Mucosa of stomach (tissue), 1 donor: ENCODE data around the gene SERPINB10.

Experiments used
- H3K27me3 ChIP-seq: one replicate; pipeline ENCODE4 v1.7.0; 2013; ENCODE audit warnings: mild to moderate bottlenecking, low read length; ENCODE audit not compliant: control insufficient read depth, insufficient read depth
- H3K36me3 ChIP-seq: one replicate; pipeline ENCODE4 v1.7.0; 2013; ENCODE audit warnings: low read length; ENCODE audit not compliant: control insufficient read depth, insufficient read depth
- H3K4me1 ChIP-seq: one replicate; pipeline ENCODE4 v1.7.0; 2013; ENCODE audit warnings: mild to moderate bottlenecking, low read length; ENCODE audit not compliant: control insufficient read depth, insufficient read depth
- H3K4me3 ChIP-seq: one replicate; pipeline ENCODE4 v1.7.0; 2013; ENCODE audit warnings: low read length
- H3K9ac ChIP-seq: one replicate; pipeline ENCODE4 v1.7.0; 2013; ENCODE audit warnings: mild to moderate bottlenecking, low read length, moderate library complexity
- H3K9me3 ChIP-seq: one replicate; pipeline ENCODE4 v1.7.0; 2013; ENCODE audit warnings: mild to moderate bottlenecking, low read length, moderate library complexity; ENCODE audit not compliant: control insufficient read depth
- donor health status: Pancreatic carcinoma.

SERPINB10 gene

GRCh38 chr18:63960891-63961290 is 53.1 kb downstream of the SERPINB10 start:
- Histone ChIP-seq H3K9me3 (no peaks in the 10 kb centered on the region), H3K4me1 (peaks cover 4% of the 10 kb centered on the region), H3K4me3 (no peak overlapping the region), H3K36me3 (no peaks in the 10 kb centered on the region), H3K9ac (no peak overlapping the region), H3K27me3 (peaks cover 6% of the 10 kb centered on the region)

GRCh38 chr18:63961435-63961980 is 53.8 kb downstream of the SERPINB10 start:
- Histone ChIP-seq H3K4me3 (no peak overlapping the region), H3K27me3 (peaks cover 4% of the 10 kb centered on the region), H3K4me1 (peaks cover 4% of the 10 kb centered on the region), H3K36me3 (no peaks in the 10 kb centered on the region), H3K9me3 (no peaks in the 10 kb centered on the region), H3K9ac (no peak overlapping the region)

- H3K4me3 ChIP-seq = no peak overlapping the region
- H3K9me3 ChIP-seq = no peaks in the 10 kb centered on the region
- H3K36me3 ChIP-seq = no peaks in the 10 kb centered on the region
- H3K9ac ChIP-seq = no peak overlapping the region
- H3K27me3 ChIP-seq = peaks cover 4% of the 10 kb centered on the region
- peaks cover 4% of the 10 kb centered on the region for H3K4me1 ChIP-seq
Observed at GRCh38 chr18:63962137-63962536, 54.4 kb downstream of the SERPINB10 start.

- no peak overlapping the region for H3K9ac ChIP-seq
- H3K9me3 ChIP-seq = no peaks in the 10 kb centered on the region
- peaks cover 4% of the 10 kb centered on the region for H3K27me3 ChIP-seq
- no peak overlapping the region for H3K4me3 ChIP-seq
- H3K36me3 ChIP-seq = no peaks in the 10 kb centered on the region
- H3K4me1 ChIP-seq = peaks cover 4% of the 10 kb centered on the region
Observed at GRCh38 chr18:63963615-63964256, 56.0 kb downstream of the SERPINB10 start.

- peaks cover 9% of the 10 kb centered on the region for H3K4me1 ChIP-seq
- H3K9me3 ChIP-seq = no peaks in the 10 kb centered on the region
- peaks cover 4% of the 10 kb centered on the region for H3K27me3 ChIP-seq
- no peaks in the 10 kb centered on the region for H3K36me3 ChIP-seq
- no peak overlapping the region for H3K9ac ChIP-seq
- H3K4me3 ChIP-seq = no peak overlapping the region
Observed at GRCh38 chr18:63964908-63965307, 57.1 kb downstream of the SERPINB10 start.

- Histone ChIP-seq H3K4me3 (no peak overlapping the region), H3K27me3 (peaks cover 4% of the 10 kb centered on the region), H3K4me1 (peaks cover 10% of the 10 kb centered on the region), H3K36me3 (no peaks in the 10 kb centered on the region), H3K9me3 (no peaks in the 10 kb centered on the region), H3K9ac (no peak overlapping the region)
Observed at GRCh38 chr18:63965716-63966330, 58.1 kb downstream of the SERPINB10 start.

- H3K27me3 ChIP-seq = no peaks in the 10 kb centered on the region
- H3K4me1 ChIP-seq = peaks cover 13% of the 10 kb centered on the region
- H3K9ac ChIP-seq = peak within 1 kb of the TSS; percentile 92
- H3K36me3 ChIP-seq = no peaks in the 10 kb centered on the region
- H3K9me3 ChIP-seq = no peaks in the 10 kb centered on the region
- peak within 1 kb of the TSS; percentile 51 for H3K4me3 ChIP-seq
Observed at GRCh38 chr18:63969942-63970808, 62.4 kb downstream of the SERPINB10 start, which contains the start of gene SERPINB8. TSS of gene SERPINB8 (plus strand) at chr18:63970081. CDS start at chr18:63978309, 8,228 bp downstream.

- H3K9ac ChIP-seq = peak overlapping the region; percentile 92
- no peaks in the 10 kb centered on the region for H3K27me3 ChIP-seq
- H3K4me1 ChIP-seq = peaks cover 13% of the 10 kb centered on the region
- peak overlapping the region; percentile 51 for H3K4me3 ChIP-seq
- H3K9me3 ChIP-seq = no peaks in the 10 kb centered on the region
- H3K36me3 ChIP-seq = no peaks in the 10 kb centered on the region
Observed at GRCh38 chr18:63970809-63971205, 63.0 kb downstream of the SERPINB10 start.

- Histone ChIP-seq H3K4me3 (no peak overlapping the region), H3K9ac (peak overlapping the region; percentile 92), H3K27me3 (no peaks in the 10 kb centered on the region), H3K9me3 (no peaks in the 10 kb centered on the region), H3K4me1 (peaks cover 13% of the 10 kb centered on the region), H3K36me3 (no peaks in the 10 kb centered on the region)
Observed at GRCh38 chr18:63971320-63972001, 63.7 kb downstream of the SERPINB10 start.

GRCh38 chr18:63972002-63972376 is 64.2 kb downstream of the SERPINB10 start:
- H3K27me3 ChIP-seq = no peaks in the 10 kb centered on the region
- H3K36me3 ChIP-seq = no peaks in the 10 kb centered on the region
- H3K9me3 ChIP-seq = no peaks in the 10 kb centered on the region
- peaks cover 13% of the 10 kb centered on the region for H3K4me1 ChIP-seq
- H3K9ac ChIP-seq = no peak overlapping the region
- H3K4me3 ChIP-seq = no peak overlapping the region

GRCh38 chr18:63974991-63975390 is 67.2 kb downstream of the SERPINB10 start:
- H3K9ac ChIP-seq = no peak overlapping the region
- H3K9me3 ChIP-seq = no peaks in the 10 kb centered on the region
- H3K36me3 ChIP-seq = no peaks in the 10 kb centered on the region
- no peak overlapping the region for H3K4me3 ChIP-seq
- H3K27me3 ChIP-seq = no peaks in the 10 kb centered on the region
- H3K4me1 ChIP-seq = peaks cover 8% of the 10 kb centered on the region
